NCI-H1694 (cell line): ENCODE measurements around the gene CBR3.
"Not testable (repeated sequence)": the region's sequence is repeated elsewhere in the genome, so short reads cannot be mapped to it uniquely, and the experiment has no call there.

Experiments
- DNase-seq: peaks from one replicate; lab custom pipeline; 2025; lab: John Stamatoyannopoulos, UW

The CBR3 gene

DNA sequence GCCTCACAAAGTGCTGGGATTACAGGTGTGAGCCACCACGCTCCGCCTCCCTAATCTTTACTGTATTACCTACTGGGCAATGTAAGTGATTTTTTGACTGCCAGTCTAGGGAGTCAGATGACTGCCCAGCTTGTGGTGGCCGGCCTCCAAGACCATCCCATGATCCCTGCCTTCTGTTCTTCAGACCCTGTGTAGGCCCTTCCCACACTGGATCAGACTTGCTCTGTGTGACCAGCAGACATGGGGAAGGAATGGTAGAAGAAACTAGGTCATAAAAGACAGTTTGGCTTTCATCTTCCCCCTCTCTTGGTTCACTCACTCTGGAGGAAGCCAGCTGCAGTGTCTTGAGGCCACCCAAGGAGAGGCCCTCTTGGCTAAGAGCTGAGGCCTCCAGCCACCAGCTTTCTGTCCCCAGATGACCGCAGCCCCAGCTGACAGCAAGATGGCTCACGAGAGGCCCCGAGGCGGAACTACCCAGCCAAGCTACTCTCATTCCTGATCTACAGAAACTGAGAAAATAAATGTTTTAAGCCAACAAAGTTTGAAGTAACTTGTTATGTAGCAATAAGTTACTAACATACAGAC is 14.5 kb upstream of the CBR3 start:
- DNase-seq: no peak

DNA sequence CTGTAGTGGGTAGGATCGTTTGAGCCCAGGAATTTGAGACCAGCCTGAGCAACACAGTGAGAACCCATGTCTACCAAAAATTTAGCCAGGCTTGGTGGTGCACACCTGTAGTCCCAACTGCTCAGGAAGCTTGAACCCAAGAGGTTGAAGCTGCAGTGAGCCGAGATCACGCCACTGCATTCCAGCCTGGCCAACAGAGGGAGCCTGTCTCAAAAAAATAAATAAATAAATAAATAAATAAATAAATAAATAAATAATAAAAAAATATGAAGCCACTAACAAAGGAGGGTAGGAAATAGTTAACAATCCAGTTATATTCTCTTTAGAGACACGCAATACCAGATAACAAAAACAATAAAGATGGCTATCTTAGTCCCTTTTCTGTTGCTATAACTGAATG is 11.9 kb upstream of the CBR3 start:
- DNase-seq: no peak

DNA sequence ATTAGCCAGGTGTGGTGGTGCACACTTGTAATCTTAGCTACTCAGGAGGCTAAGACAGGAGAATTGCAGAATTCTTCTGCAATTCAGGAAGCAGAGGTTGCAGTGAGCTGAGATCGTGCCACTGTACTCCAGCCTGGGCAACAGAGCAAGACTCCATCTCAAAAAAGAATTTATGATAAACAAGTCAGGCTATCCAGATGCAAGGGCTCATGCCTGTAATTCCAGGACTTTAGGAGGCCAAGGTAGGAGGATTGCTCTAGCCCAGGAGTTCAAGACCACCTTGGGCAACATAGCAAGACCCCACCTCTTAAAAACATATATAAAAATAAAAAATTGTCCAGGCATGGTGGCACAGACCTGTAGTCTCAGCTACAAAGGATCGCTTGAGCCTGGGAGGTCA is 10.5 kb upstream of the CBR3 start:
- no peak for DNase-seq

DNA sequence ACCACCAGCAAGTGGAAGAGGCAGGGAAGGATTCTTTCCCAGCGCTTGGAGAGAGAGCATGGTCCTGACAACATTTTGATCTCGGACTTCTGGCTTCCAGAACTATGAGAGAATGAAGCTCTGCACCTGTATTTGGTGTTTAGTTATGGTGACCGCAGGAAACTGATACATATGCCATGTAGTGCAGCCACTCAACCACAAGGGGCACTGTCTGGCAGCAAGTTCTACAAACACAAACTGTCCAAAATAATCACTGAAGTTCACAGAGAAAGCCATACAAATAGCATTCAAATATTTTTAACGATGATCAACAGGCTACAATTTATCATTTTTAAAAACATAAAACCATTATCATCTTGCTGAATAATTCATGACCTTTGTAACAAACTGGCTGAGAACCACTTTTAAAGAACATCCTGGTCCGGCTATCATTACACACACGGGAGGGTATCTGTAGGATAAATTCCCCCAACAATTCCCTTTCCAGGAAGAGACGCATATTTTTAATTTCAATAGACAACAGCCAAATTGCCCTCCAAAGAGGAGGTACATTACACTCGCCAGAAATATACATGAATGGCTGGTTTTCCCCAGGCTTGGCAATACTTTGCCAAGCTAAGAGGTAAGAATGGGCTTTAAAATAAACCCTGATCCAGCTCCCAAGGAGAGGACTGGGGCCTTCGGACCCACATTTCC is 9.2 kb upstream of the CBR3 start:
- DNase-seq: peak; percentile 46

DNA sequence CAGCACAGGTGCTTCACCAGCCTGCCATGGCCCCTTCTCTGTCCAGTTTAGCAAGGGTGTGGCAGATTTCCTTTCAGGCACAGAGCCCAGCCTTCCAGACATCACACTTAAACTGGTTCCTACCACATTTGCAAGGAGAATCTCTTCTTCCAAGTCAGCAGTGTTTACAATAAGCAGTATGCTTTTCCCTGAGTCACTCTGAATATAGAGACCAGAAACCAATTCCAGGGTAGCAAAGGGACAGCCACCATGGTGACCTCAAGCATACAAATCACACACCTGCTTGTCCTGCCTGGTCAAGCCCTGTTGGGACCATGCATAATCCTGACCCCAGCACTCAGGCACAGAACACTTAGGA is 8.7 kb upstream of the CBR3 start:
- no peak for DNase-seq

DNA sequence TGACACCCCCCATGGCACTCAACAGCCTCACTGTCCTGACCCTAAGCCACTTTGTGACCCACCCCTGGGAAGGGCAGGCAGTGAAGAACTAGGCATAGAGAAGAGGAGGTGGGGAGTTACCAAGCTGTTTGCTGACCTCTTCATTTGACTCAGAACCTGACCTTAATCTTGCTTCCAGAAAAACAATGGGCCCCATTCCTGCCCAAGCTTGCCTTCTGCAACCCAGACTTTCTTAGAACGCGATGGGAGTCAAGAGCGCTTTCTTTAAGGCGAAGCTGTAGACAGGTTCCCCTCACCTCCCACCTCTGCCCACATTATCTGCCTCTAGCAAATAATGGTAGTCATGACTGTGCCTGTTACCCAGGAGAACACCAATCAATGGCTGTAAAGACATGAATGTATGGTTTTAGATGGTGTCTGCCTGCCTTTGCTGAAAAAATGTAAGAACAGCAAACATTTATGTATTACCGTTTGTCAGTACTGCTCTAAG is 8.2 kb upstream of the CBR3 start:
- DNase-seq: no peak

DNA sequence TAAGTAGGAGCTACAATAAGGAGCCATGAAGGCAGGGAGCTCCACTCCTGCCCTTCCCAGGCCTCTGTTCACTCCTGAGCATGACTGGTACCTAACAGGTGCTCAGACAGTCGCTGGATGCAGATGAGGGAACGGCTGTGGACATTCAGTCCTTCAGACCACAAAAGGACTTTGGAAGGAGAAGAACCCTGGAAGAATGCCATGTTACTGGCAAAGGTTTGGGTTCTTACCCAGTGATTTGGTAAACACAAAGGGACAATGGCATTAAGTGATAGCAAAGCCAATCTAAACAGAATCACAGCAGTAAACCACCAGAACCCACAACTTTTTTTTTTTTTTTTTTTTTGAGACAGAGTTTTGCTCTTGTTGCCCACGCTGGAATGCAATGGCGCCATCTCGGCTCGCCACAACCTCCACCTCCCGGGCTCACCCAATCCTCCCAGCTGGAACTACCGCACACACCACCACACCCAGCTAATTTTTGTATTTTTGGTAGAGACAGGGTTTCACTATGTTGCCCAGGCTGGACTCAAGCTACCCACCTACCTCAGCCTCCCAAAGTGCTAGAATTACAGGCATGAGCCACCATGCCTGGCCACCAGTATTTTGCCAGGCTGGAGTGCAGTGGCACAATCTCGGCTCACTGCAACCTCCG is 7.5 kb upstream of the CBR3 start:
- no peak for DNase-seq

DNA sequence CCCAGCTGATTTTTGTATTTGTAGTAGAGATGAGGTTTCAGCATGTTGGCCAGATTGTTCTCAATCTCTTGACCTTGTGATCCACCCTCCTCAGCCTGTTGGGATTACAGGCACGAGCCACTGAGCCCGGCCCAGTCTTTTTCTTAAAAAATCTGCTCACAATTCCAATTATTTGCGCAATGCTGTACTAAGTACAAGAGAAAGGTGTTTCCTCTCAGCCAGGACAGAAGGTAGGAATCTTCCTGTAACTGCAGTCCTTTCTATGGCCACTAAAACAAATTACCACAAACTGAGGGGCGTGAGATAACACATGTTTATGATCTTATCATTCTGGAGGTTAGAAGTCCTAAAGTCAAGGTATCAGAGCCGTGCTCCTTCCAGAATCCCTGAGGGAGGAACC is 6.9 kb upstream of the CBR3 start:
- no peak for DNase-seq

DNA sequence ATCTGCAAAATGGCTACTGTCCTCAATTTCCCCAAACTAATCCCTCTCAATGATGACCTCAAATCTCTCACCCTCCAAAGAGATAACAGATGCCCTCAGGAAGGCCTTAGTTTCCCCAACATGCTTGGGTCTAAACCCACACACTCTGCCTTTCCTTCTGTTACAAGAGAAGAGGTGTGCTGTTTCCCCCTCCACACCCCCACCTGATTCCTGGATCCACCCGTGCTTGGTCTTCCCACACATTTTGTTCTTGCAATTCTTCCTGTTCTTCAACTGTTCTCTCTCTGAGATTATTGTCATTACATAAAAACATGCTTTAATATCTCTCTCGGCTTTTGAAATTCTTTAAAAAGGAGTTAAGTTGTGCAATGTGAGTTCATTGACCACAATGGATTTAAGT is 5.7 kb upstream of the CBR3 start:
- no peak for DNase-seq

DNA sequence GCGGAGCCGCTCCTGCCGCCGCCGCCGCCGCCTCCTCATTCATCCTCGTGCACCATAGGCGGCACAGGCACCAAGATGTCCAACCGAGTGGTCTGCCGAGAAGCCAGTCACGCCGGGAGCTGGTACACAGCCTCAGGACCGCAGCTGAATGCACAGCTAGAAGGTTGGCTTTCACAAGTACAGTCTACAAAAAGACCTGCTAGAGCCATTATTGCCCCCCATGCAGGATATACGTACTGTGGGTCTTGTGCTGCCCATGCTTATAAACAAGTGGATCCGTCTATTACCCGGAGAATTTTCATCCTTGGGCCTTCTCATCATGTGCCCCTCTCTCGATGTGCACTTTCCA is 4.5 kb upstream of the CBR3 start:
- not testable (repeated sequence) for DNase-seq

DNA sequence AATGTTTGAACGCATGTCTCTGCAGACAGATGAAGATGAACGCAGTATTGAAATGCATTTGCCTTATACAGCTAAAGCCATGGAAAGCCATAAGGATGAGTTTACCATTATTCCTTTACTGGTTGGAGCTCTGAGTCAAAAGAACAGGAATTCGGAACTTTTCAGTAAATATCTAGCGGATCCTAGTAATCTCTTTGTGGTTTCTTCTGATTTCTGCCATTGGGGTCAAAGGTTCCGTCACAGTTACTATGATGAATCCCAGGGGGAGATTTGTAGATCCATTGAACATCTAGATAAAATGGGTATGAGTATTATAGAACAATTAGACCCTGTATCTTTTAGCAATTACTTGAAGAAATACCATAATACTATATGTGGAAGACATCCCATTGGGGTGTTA is 4.0 kb upstream of the CBR3 start:
- DNase-seq: not testable (repeated sequence)

DNA sequence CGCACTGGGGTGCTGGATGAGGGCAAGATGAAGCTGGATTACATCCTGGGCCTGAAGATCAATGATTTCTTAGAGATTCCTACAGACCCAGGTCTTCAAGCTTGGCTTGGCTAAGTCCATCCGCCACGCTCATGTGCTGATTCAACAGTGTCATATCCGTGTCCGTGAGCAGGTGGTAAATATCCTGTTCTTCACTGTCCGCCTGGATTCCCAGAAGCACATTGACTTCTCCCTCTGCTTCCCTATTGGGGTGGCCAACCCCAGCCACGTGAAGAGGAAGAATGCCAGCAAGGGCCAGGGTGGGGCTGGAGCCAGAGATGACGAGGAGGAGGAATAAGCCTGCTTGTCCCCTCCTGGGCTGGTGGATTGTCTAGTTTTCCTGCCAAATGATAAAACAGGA is 2.2 kb upstream of the CBR3 start:
- DNase-seq: no peak

DNA sequence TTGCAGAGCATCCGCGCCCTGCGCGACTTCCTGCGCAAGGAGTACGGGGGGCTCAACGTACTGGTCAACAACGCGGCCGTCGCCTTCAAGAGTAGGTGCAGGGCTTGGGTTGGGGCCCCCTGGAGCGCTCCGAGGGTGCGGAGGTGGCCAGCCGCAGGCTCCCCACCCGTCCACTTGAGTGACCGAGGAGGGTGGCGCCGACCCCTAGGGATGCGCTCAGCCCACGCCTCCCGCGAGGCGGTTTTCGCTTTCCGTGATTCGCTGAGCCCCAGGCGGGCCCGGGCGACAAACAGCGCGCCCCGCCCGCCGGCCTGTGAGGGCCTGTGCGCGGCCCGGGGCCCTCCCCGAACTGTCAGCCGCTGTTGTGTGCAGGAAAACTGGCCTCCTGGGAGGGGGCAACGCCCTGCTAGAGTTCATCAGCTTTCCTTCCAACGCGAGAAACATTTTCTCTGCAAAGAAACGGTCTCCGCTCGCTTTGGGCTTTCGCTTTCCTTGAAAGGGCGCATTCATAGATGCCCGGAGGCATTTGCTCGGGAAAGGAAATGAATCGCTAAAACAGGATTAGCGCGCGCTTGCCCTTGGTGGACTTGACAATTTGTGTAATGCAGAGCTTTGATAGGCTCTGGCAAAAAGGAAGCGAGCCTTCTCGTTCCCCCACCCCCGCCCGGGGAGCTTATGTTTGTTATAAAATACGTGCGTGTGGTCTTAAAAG is 668 bp downstream of the CBR3 start:
- no peak for DNase-seq

DNA sequence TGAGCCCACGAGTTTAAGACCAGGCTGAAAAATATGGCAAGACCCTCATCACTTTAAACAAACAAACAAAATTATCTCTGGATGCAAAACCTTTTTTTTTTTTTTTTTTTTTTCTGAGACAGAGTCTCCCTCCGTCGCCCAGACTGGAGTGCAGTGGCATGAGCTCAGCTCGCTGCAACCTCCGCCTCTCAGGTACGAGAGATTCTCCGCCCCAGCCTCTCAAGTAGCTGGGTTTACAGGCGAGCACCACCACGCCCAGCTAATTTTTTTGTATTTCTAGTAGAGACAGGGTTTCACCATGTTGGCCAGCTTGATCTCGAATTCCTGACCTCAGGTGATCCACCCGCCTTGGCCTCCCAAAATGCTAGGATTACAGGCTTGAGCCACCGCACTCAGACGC is 4.9 kb downstream of the CBR3 start:
- not testable (repeated sequence) for DNase-seq

DNA sequence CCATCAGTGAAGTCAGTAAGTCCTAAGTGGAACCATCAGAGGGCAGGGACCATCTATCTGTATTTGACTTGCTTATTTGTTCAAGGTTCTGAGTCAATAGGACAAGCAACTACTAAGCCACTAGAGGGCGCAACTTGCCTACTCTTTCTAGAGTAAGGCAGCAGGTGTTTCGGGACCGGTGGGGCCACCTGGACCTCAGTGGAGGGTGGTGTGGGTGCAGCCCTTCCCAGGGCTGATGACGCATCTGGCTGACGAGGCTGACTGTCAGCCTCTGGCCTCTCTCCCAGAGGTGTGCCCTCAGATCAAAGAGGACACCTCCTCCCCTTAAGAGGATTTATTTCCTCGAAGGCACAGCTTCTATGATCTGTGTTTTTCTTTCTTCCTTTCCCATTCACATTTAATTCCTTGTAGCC is 6.6 kb downstream of the CBR3 start:
- DNase-seq: peak; percentile 98

DNA sequence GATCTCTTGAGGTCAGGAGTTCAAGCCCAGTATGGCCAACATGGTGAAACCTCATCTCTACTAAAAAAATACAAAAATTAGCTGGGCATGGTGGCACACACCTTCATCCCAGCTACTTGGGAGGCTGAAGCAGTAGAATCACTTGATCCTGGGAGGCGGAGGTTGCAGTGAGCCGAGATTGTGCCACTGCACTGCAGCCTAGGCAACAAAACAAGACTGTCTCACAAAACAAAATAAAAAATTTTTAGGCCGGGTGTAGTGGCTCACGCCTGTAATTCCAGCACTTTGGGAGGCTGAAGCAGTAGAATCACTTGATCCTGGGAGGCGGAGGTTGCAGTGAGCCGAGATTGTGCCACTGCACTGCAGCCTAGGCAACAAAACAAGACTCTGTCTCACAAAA is 9.4 kb downstream of the CBR3 start:
- not testable (repeated sequence) for DNase-seq

DNA sequence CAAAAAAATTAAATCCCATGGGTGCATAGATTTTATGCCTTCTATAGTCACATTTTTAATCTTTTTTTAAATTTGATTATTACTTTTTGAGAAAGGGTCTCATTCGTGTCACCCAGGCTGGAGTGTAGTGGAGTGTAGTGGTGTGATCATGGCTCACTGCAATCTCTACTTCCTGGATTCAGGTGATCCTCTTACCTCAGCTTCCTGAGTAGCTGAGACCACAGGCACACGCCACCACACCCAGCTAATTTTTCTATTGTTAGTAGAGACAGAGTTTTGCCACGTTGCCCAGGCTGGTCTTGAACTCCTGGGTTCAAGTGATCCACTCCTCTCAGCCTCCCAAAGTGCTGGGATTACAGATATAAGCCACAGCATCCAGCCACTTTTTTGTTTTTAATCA is 10.4 kb downstream of the CBR3 start:
- no peak for DNase-seq

DNA sequence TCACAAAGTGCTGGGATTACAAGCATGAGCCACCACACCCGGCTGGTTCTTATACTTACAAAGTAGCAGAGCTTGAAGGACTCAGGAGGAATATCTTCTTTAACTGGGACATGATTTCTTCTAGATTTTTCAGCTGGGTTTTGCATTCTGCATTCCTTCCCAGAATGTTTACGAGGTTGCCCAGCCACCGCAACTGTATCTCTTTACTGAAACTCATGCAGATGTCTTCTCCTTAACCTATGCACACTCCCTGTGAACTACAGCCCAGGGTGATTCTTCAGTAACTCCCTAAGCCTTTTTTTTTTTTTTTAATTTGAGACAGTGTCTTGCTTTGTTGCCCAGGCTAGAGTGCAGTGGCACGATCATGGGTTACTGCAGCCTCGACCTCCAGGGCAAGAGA is 13.0 kb downstream of the CBR3 start:
- DNase-seq: no peak

DNA sequence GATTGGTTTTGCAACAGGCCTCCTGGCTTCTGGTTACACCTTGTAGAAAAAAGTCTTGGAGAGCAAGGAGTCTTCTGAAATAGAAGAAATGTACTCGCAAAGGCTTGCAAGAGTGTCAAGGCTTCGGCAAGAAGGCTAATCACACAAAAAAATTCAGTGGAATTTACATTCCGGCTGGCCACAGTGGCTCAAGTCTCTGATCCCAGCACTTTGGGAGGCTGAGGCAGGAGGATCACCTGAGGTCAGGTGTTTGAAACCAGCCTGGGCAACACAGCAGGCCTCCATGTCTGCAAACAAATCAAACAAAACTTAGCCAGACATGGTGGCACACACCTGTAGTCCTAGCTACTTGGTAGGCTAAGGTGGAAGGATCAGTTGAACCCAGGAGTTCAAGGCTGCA is 14.0 kb downstream of the CBR3 start:
- no peak for DNase-seq

DNA sequence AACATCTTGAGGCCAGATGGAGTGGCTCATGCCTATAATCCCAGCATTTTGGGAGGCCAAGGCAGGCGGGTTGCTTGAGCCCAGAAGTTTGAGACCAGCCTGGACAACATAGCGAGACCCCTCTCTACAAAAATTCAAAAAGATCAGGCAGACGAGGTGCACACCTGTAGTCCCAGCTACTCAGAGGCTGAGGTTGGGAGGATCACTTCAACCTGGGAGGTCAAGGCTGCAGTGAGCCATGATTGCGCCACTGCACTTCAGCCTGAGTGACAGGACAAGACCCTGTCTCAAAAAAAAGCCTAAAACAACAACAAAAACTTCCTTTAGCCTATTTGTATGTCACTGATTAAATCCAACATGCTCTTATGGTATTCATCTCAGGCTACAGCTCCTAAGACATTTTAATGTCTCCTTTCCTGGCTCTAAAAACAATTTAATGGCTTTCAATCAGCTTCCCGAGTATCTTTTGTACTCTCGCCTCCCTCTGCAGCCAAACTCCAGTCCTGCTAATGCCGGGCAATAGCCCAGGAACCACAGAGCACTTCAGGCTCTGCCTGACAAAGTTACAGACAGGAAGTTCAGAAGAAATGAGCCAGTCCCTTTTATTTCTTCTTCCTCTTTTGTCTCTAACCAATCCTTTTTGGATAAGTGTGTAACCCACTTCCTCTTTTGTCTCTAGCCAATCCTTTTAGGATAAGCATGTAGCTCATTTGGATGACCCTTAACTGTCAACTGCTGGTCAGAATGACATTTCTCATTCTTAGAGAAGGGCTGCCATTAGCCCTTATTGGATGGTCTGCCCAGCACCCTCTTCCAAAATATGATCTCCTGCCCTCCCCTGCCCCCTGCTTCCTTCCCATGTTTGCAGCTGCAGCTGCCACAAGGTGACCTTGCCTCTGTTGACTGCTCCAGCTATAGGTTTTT is 15.2 kb downstream of the CBR3 start:
- no peak for DNase-seq

DNA sequence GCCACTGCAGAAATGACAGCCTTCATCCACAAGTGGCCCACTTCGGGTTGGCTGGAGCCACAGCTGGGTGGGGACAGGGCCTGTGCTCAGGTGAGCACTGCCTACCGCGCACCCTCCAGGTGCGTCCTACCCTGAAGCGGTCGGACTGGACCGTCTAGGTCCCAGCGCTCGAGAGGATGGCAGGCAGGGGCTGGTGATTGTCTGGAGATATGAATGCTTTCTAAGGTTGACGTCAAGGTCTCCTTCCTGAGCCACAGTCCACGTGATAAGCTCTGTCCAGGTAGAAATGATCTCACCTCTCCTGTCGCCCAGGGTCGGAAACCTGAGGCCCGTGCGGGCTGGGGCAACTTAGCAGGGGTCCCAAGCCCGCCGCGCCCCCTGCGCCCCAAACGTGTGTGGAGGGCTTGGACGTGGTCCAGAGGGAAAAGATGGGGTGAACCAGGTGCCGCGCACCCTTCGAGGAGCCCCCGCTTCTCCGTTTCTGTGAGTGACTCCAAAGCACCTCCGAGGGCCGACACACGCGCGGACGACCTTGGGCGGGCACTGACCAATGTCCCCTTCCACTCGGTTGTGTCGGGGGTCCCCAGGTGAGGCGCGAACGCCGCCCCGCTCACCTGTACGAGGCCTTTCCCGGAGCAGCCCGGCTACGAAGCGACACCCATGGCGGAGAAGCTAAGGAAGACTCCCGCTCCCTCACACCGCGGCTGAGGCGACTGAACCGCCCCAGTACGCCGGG is 20.9 kb downstream of the CBR3 start:
- DNase-seq: no peak
